IMR-90 (cell line): ENCODE results near the gene APOBEC3H. TPM values are rescaled to one million over a fixed set of nuclear protein-coding genes. Genes with fewer than 3 reads are reported as not detected.

Experiments used
- ATAC-seq: fragments of 200-7000 bp; cut with Tn5 transposase; 2 replicates; pipeline ENCODE4 v1.9.1; 2020; ENCODE audit warnings: low read depth, mild to moderate bottlenecking, moderate library complexity
- BruUV-seq: library from RNA; stranded (reverse); fragments of 400-500 nt; replicated peaks from 2 replicates; lab custom pipeline; 2021; lab: Mats Ljungman, UMichigan
- CTCF ChIA-PET: fragments of 300-600 bp; formaldehyde crosslinking; extraction: SDS; loops from one replicate; lab custom pipeline; 2021; ENCODE audit warnings: antibody characterized with exemption; lab: Yijun Ruan, JAX
- POLR2A ChIA-PET: fragments of 300-600 bp; sonication (Branson Sonifier 250); formaldehyde crosslinking; loops from one replicate; lab custom pipeline; 2022; ENCODE audit warnings: antibody characterized with exemption; ENCODE audit not compliant: unreplicated experiment; lab: Charles Lee
- DNase-seq: peaks from one replicate; pipeline ENCODE4 v3.0.0; 2013
- H2AFZ ChIP-seq: replicated peaks from 2 replicates; pipeline ENCODE3; 2013; ENCODE audit warnings: low read length, mild to moderate bottlenecking; ENCODE audit not compliant: poor library complexity
- H2AK5ac ChIP-seq: 2 replicates; pipeline ENCODE4 v1.6.1; 2013; ENCODE audit warnings: low read depth, low read length, inconsistent platforms
- H2AK9ac ChIP-seq: replicated peaks from 2 replicates; pipeline ENCODE3; 2013; ENCODE audit warnings: mild to moderate bottlenecking, low read depth, low read length, moderate library complexity; ENCODE audit not compliant: poor library complexity
- H2BK120ac ChIP-seq: 2 replicates; pipeline ENCODE4 v1.6.1; 2013; ENCODE audit warnings: low read depth, low read length, inconsistent platforms
- H2BK15ac ChIP-seq: 3 replicates; pipeline ENCODE4 v1.6.1; 2013; ENCODE audit warnings: low read depth, low read length, inconsistent platforms
- H2BK20ac ChIP-seq: 2 replicates; pipeline ENCODE4 v1.6.1; 2013; ENCODE audit warnings: low read depth, mild to moderate bottlenecking, inconsistent platforms, low read length, moderate library complexity
- H2BK5ac ChIP-seq: 2 replicates; pipeline ENCODE4 v1.6.1; 2013; ENCODE audit warnings: mild to moderate bottlenecking, low read depth, low read length, inconsistent platforms; ENCODE audit not compliant: poor library complexity, severe bottlenecking
- H3K14ac ChIP-seq: replicated peaks from 2 replicates; pipeline ENCODE4 v1.6.1; 2013; ENCODE audit warnings: low read depth, low read length, inconsistent platforms
- H3K18ac ChIP-seq: 2 replicates; pipeline ENCODE4 v1.6.1; 2013; ENCODE audit warnings: low read depth, low read length, control low read depth
- H3K23ac ChIP-seq: 2 replicates; pipeline ENCODE4 v1.6.1; 2013; ENCODE audit warnings: low read depth, low read length, inconsistent platforms
- H3K27ac ChIP-seq: 2 replicates; pipeline ENCODE4 v1.5.1; 2013; ENCODE audit warnings: mild to moderate bottlenecking, control low read depth, low read length; ENCODE audit not compliant: insufficient read depth
- H3K27me3 ChIP-seq: 2 replicates; pipeline ENCODE4 v1.6.1; 2013; ENCODE audit warnings: low read length; ENCODE audit not compliant: control insufficient read depth, insufficient read depth
- H3K36me3 ChIP-seq: 2 replicates; pipeline ENCODE4 v1.6.1; 2013; ENCODE audit warnings: low read length, mixed read lengths; ENCODE audit not compliant: control insufficient read depth, insufficient read depth
- H3K4ac ChIP-seq: 2 replicates; pipeline ENCODE4 v1.6.1; 2013; ENCODE audit warnings: low read depth, low read length, inconsistent platforms
- H3K4me1 ChIP-seq: 2 replicates; pipeline ENCODE4 v1.6.1; 2013; ENCODE audit warnings: low read length, mixed read lengths; ENCODE audit not compliant: control insufficient read depth, insufficient read depth
- H3K4me2 ChIP-seq: 2 replicates; pipeline ENCODE4 v1.6.1; 2013; ENCODE audit warnings: low read depth, mild to moderate bottlenecking, control low read depth, low read length, moderate library complexity
- H3K4me3 ChIP-seq: 2 replicates; pipeline ENCODE4 v1.5.1; 2013; ENCODE audit warnings: low read depth, mild to moderate bottlenecking, control low read depth, low read length, moderate library complexity; ENCODE audit not compliant: insufficient read depth
- H3K56ac ChIP-seq: 2 replicates; pipeline ENCODE4 v1.6.1; 2013; ENCODE audit warnings: low read length, inconsistent platforms; ENCODE audit not compliant: insufficient read depth; ENCODE audit errors: extremely low read depth
- H3K79me1 ChIP-seq, 2 experiments: 2 replicates each; pipeline ENCODE4 v1.6.1; 2013; ENCODE audit warnings: low read length in 2 of 2, inconsistent platforms in 1 of 2, low read depth in 1 of 2
- H3K9ac ChIP-seq: 2 replicates; pipeline ENCODE4 v1.6.1; 2013; ENCODE audit warnings: low read depth, low read length, control low read depth
- H3K9me1 ChIP-seq: 2 replicates; pipeline ENCODE4 v1.6.1; 2013; ENCODE audit warnings: low read length, inconsistent platforms; ENCODE audit not compliant: insufficient read depth
- H3K9me3 ChIP-seq: 2 replicates; pipeline ENCODE4 v1.6.1; 2013; ENCODE audit warnings: low read length; ENCODE audit not compliant: control insufficient read depth, insufficient read depth
- H4K20me1 ChIP-seq: 2 replicates; pipeline ENCODE4 v1.6.1; 2013; ENCODE audit warnings: low read length, inconsistent platforms; ENCODE audit not compliant: insufficient read depth
- H4K5ac ChIP-seq: 2 replicates; pipeline ENCODE4 v1.6.1; 2013; ENCODE audit warnings: mild to moderate bottlenecking, low read depth, low read length, control low read depth
- H4K8ac ChIP-seq, 2 experiments: 2 replicates each; pipeline ENCODE4 v1.6.1; 2013; ENCODE audit warnings: low read depth in 2 of 2, low read length in 2 of 2, control low read depth in 1 of 2, inconsistent platforms in 1 of 2
- H4K91ac ChIP-seq: 2 replicates; pipeline ENCODE4 v1.6.1; 2013; ENCODE audit warnings: low read depth, low read length, inconsistent platforms; ENCODE audit not compliant: insufficient read depth
- BHLHE40 ChIP-seq: fragments of 150-350 bp; IDR thresholded peaks from 2 replicates; pipeline ENCODE4 v1.6.1; 2016; ENCODE audit warnings: mild to moderate bottlenecking, low read depth, low read length
- CEBPB ChIP-seq: IDR thresholded peaks from 2 replicates; pipeline ENCODE4 v1.6.1; 2012; ENCODE audit warnings: low read depth, low read length, improper control_type of control experiment
- CHD1 ChIP-seq: IDR thresholded peaks from 2 replicates; pipeline ENCODE4 v1.6.1; 2012; ENCODE audit warnings: low read depth, low read length, improper control_type of control experiment
- FOS ChIP-seq: fragments of 150-350 bp; IDR thresholded peaks from 2 replicates; pipeline ENCODE4 v1.6.1; 2016; ENCODE audit warnings: low read depth, low read length
- MAFK ChIP-seq: IDR thresholded peaks from 2 replicates; pipeline ENCODE4 v1.6.1; 2012; ENCODE audit warnings: low read depth, low read length, improper control_type of control experiment
- MAZ ChIP-seq: IDR thresholded peaks from 2 replicates; pipeline ENCODE4 v1.6.1; 2012; ENCODE audit warnings: low read depth, mild to moderate bottlenecking, low read length, improper control_type of control experiment, moderate library complexity, borderline replicate concordance
- MXI1 ChIP-seq: IDR thresholded peaks from 2 replicates; pipeline ENCODE4 v1.6.1; 2012; ENCODE audit warnings: low read depth, mild to moderate bottlenecking, low read length, moderate library complexity, borderline replicate concordance
- NFE2L2 ChIP-seq: fragments of 150-350 bp; IDR thresholded peaks from 2 replicates; pipeline ENCODE4 v1.6.1; 2016; ENCODE audit warnings: low read depth, mild to moderate bottlenecking, low read length
- POLR2A ChIP-seq: IDR thresholded peaks from 2 replicates; pipeline ENCODE4 v1.6.1; 2012; ENCODE audit warnings: mild to moderate bottlenecking, low read depth, low read length
- RCOR1 ChIP-seq: IDR thresholded peaks from 2 replicates; pipeline ENCODE4 v1.6.1; 2012; ENCODE audit warnings: mild to moderate bottlenecking, low read length, improper control_type of control experiment; ENCODE audit not compliant: insufficient replicate concordance
- RFX5 ChIP-seq: IDR thresholded peaks from 2 replicates; pipeline ENCODE4 v1.8.0; 2012; ENCODE audit warnings: low read depth, mild to moderate bottlenecking, low read length, moderate library complexity
- SMC3 ChIP-seq: fragments of 150-350 bp; IDR thresholded peaks from 2 replicates; pipeline ENCODE4 v1.6.1; 2016; ENCODE audit warnings: low read depth, mild to moderate bottlenecking, antibody characterized with exemption, low read length, moderate library complexity
- WGBS, 2 experiments: methylation state at CpG; one replicate each; pipeline versions ENCODE4 v1.1.5 to v1.1.7; 2013; ENCODE audit warnings: missing lambda C conversion rate in 2 of 2; ENCODE audit not compliant: insufficient read length in 1 of 2; ENCODE audit errors: extremely low coverage in 2 of 2; 5-methylcytosine and 5-hydroxymethylcytosine counted together
- dilution Hi-C: fragments of 300-500 bp; cut with HindIII; formaldehyde crosslinking; loops from one replicate; pipeline ENCODE4 v1.14.3; 2018; ENCODE audit warnings: low sequenced_read_pairs; ENCODE audit not compliant: unreplicated experiment
- in situ Hi-C: fragments of 300-500 bp; cut with MboI; formaldehyde crosslinking; loops from 3 replicates; pipeline ENCODE4 v1.14.3; 2019; ENCODE audit warnings: low sequenced_read_pairs, inconsistent platforms, mixed read lengths
- intact Hi-C: fragments of 100-400 bp; cut with micrococcal nuclease; formaldehyde crosslinking; loops from 2 replicates; pipeline ENCODE4 v1.10.0; 2022
- polyA plus RNA-seq, 3 experiments: library from polyadenylated mRNA; depleted of rRNA; stranded (reverse); fragments of >200 nt; gene quantifications; 2 replicates each; pipeline ENCODE4 v1.2.3, GENCODE V29; 2012; ENCODE audit warnings: low replicate concordance in 1 of 3
- total RNA-seq: library from RNA; depleted of rRNA; stranded (reverse); fragments of >200 nt; gene quantifications from 2 replicates; pipeline ENCODE4 v1.2.3, GENCODE V29; 2012
- TF ChIP-seq, protein P1 (sequence below): conservative IDR thresholded peaks from 2 replicates; pipeline ENCODE4 v1.5.1; 2012; ENCODE audit warnings: mild to moderate bottlenecking, low read depth, low read length, improper control_type of control experiment
- TF ChIP-seq, protein P2 (sequence below): fragments of 150-350 bp; IDR thresholded peaks from 2 replicates; pipeline ENCODE4 v1.6.1; 2016; ENCODE audit warnings: low read depth, mild to moderate bottlenecking, low read length, moderate library complexity, borderline replicate concordance
- TF ChIP-seq, protein P3 (sequence below): fragments of 150-350 bp; IDR thresholded peaks from 2 replicates; pipeline ENCODE4 v1.6.1; 2017; ENCODE audit warnings: mild to moderate bottlenecking, antibody characterized with exemption, low read length, low read depth

The APOBEC3H gene
- total and polyA plus RNA-seq, 2 of the 4 experiments (the other 2 are of a cell fraction): 0.18 TPM; not detected in 1

DNA sequence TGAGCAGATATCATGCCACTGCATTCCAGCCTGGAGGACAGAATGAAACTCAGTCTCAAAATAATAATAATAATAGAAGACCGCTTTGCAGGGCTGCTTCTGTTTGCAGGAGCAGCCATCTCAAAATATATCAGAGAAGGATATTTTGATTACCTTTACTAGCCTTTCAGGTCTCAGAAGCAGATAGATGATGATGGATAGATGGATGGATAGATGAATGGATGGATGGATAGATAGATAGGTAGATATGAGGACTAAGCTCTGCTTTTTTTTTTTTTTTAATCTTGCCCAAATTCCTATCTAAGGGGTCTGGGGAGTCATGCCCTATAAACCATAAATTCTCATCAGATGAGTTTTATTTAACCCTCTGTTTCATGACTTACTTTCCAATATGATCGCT is 18.5 kb downstream of the APOBEC3H start:
- Histone ChIP-seq H3K14ac (no peak overlapping the region), H3K4me3 (no peak overlapping the region), H2AK5ac (no peak overlapping the region), H2BK5ac (no peak overlapping the region), H2BK15ac (no peak overlapping the region), H2AFZ (no peak overlapping the region), H2AK9ac (no peak overlapping the region), H3K4me2 (no peak overlapping the region), H3K56ac (no peak overlapping the region), H3K79me1 (no peaks in the 10 kb centered on the region), H4K5ac (no peak overlapping the region), H2BK20ac (no peak overlapping the region), H3K4ac (no peak overlapping the region), H4K91ac (no peak overlapping the region), H4K20me1 (no peaks in the 10 kb centered on the region), H4K8ac (no peak overlapping the region), H3K27ac (no peak overlapping the region), H3K36me3 (no peaks in the 10 kb centered on the region), H3K9ac (no peak overlapping the region), H3K4me1 (no peaks in the 10 kb centered on the region), H3K23ac (no peak overlapping the region), H3K27me3 (peaks cover 48% of the 10 kb centered on the region), H3K18ac (no peak overlapping the region), H2BK120ac (no peak overlapping the region), H3K9me1 (no peaks in the 10 kb centered on the region), H3K9me3 (peaks cover 3% of the 10 kb centered on the region; the same call in 1 of the 2 replicates)
- no TSS peak for BruUV-seq
- CTCF ChIA-PET: interaction anchor here (0.6 to 1.5 kb wide), 2 partner anchors 14 to 112 kb away, joined by 3 to 5 read pairs; no protein-coding TSS in a partner anchor
- WGBS, 2 experiments: no CpG with 5 or more reads among the region's 2 CpGs
- no peak for DNase-seq
- POLR2A ChIA-PET: no interaction called here
- ATAC-seq: no peak
- dilution Hi-C loops: no loop called here
- no peak for TF ChIP-seq SMC3
- no peak for TF ChIP-seq MAFK
- no peak for TF ChIP-seq NFE2L2
- no peak for TF ChIP-seq CHD1
- TF ChIP-seq MXI1: no peak
- TF ChIP-seq, protein P1, sequence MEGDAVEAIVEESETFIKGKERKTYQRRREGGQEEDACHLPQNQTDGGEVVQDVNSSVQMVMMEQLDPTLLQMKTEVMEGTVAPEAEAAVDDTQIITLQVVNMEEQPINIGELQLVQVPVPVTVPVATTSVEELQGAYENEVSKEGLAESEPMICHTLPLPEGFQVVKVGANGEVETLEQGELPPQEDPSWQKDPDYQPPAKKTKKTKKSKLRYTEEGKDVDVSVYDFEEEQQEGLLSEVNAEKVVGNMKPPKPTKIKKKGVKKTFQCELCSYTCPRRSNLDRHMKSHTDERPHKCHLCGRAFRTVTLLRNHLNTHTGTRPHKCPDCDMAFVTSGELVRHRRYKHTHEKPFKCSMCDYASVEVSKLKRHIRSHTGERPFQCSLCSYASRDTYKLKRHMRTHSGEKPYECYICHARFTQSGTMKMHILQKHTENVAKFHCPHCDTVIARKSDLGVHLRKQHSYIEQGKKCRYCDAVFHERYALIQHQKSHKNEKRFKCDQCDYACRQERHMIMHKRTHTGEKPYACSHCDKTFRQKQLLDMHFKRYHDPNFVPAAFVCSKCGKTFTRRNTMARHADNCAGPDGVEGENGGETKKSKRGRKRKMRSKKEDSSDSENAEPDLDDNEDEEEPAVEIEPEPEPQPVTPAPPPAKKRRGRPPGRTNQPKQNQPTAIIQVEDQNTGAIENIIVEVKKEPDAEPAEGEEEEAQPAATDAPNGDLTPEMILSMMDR: no peak
- TF ChIP-seq MAZ: no peak
- TF ChIP-seq FOS: no peak
- TF ChIP-seq RFX5: no peak
- TF ChIP-seq RCOR1: no peak
- TF ChIP-seq, protein P2, sequence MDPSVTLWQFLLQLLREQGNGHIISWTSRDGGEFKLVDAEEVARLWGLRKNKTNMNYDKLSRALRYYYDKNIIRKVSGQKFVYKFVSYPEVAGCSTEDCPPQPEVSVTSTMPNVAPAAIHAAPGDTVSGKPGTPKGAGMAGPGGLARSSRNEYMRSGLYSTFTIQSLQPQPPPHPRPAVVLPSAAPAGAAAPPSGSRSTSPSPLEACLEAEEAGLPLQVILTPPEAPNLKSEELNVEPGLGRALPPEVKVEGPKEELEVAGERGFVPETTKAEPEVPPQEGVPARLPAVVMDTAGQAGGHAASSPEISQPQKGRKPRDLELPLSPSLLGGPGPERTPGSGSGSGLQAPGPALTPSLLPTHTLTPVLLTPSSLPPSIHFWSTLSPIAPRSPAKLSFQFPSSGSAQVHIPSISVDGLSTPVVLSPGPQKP: no peak
- TF ChIP-seq POLR2A: no peak
- TF ChIP-seq, protein P3, sequence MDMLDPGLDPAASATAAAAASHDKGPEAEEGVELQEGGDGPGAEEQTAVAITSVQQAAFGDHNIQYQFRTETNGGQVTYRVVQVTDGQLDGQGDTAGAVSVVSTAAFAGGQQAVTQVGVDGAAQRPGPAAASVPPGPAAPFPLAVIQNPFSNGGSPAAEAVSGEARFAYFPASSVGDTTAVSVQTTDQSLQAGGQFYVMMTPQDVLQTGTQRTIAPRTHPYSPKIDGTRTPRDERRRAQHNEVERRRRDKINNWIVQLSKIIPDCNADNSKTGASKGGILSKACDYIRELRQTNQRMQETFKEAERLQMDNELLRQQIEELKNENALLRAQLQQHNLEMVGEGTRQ: no peak
- no peak for TF ChIP-seq CEBPB
- TF ChIP-seq BHLHE40: no peak
- in situ Hi-C loops: loop anchor here (25.0 kb wide), 1 partner anchor 253 kb away; the partner anchor contains the start of gene CBX6
- intact Hi-C loops: loop anchor here (5.0 kb wide), 1 partner anchor 348 kb away; no protein-coding TSS in a partner anchor
